GM12873 (cell line): Measurements from ENCODE around the gene CTU2.

Experiments used
- CTCF ChIP-seq: IDR thresholded peaks from 2 replicates; pipeline ENCODE4 v1.5.1; 2012; ENCODE audit warnings: low read depth, mild to moderate bottlenecking, moderate library complexity, low read length, control low read depth; ENCODE audit not compliant: insufficient read depth; ENCODE audit errors: missing control alignments

The CTU2 gene

GRCh38 chr16:88676502-88677242 is 29.6 kb upstream of the CTU2 start:
- TF ChIP-seq CTCF = no peak

GRCh38 chr16:88677721-88678120 is 28.6 kb upstream of the CTU2 start:
- TF ChIP-seq CTCF = no peak

- TF ChIP-seq CTCF = no peak
Measured at GRCh38 chr16:88678224-88678979, 27.9 kb upstream of the CTU2 start.

GRCh38 chr16:88680554-88681083 is 25.7 kb upstream of the CTU2 start:
- TF ChIP-seq CTCF = no peak

GRCh38 chr16:88681084-88681680 is 25.1 kb upstream of the CTU2 start:
- TF ChIP-seq CTCF = peak; percentile 82

- TF ChIP-seq CTCF = no peak
Measured at GRCh38 chr16:88681709-88682451, 24.4 kb upstream of the CTU2 start.
